GM12892 (cell line): ENCODE results near the gene SLC7A1.

Experiments used
- POLR2A ChIP-seq: IDR thresholded peaks from 2 replicates; pipeline ENCODE4 v1.6.1; 2011; ENCODE audit warnings: low read depth, low read length, control low read depth
- POLR2AphosphoS5 ChIP-seq: IDR thresholded peaks from 2 replicates; pipeline ENCODE4 v1.6.1; 2011; ENCODE audit warnings: low read depth, low read length, control low read depth

DNA sequence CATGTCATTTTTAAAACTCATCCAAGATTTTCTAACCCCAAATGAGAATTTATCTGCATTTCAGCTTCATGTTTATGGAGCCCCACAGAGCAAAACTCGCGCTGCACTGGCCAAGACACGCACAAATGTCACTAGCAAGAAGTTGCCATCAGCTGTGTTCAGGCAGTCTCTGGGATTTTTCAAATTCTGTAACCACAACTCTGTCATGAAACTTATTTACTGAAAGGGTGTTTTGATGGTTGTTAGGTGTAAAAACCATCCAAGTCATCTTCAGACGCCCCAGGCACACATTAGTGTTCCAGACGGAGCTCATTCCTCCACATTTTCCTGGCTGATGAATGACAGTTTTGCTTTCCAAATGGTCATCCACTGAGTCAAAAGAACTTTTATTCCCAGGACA is 63.4 kb downstream of the SLC7A1 start:
- no peak for TF ChIP-seq POLR2A
- no peak for TF ChIP-seq POLR2AphosphoS5
